GM19395 (cell line): ENCODE data around the gene SPTAN1.
"Not testable (repeated sequence)": the region's sequence is repeated elsewhere in the genome, so short reads cannot be mapped to it uniquely, and the experiment has no call there.

Experiments used
- ATAC-seq: cut with Tn5 transposase; IDR thresholded peaks from one replicate; pipeline ENCODE4 v1.9.1; 2021; ENCODE audit warnings: mild to moderate bottlenecking, moderate library complexity; ENCODE audit not compliant: unreplicated experiment

Gene SPTAN1

DNA sequence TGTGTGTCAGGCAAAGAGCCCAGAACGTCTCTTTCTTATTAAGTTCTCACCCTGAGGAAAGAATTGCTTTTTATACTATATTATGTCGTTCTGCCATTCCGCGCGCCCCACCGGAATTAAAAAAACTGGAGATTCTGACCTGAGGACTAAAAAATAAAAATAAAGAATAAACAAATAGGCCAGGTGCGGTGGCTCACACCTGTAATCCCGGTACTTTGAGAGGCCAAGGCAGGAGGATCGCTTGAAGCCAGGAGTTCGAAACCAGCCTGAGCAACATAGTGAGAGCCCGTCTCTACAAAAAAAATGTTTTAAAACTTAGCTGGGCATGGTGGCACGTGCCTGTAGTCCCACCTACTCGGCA, 104.9 kb downstream of the SPTAN1 start:
- no peak for ATAC-seq

DNA sequence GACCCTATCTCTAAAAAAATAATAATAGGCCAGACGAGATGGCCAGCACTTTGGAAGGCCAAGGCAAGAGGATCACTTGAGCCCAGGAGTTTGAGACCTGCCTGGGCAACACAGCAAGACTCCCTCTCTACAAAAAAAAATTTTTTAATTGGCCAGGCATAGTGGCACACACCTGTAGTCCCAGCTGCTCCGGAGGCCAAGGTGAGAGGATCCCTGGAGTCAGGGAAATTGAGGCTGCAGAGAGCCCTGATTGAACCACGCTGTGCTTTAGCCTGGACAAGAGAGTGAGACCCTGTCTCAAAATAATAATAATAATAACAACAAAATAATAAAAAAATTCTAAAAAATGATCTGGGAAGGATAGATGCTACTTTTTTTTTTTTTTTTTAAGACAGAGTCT, 105.4 kb downstream of the SPTAN1 start:
- ATAC-seq = no peak

DNA sequence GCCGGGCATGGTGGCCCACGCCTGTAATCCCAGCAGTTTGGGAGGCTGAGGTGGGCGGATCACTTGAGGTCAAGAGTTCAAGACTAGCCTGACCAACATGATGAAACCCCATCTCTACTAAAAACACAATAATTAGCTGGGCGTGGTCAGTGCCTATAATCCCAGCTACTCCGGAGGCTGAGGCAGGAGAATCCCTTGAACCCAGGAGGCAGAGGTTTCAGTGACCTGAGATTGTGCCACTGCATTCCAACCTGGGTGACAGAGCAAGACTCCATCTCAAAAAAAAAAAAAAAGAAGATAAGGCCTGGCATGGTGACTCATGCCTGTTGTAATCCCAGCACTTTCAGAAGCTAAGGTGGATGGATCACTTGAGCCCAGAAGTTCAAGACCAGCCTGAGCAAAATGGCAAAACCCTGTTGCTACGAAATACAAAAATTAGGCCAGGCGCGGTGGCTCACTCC, 114.1 kb downstream of the SPTAN1 start:
- not testable (repeated sequence) for ATAC-seq

DNA sequence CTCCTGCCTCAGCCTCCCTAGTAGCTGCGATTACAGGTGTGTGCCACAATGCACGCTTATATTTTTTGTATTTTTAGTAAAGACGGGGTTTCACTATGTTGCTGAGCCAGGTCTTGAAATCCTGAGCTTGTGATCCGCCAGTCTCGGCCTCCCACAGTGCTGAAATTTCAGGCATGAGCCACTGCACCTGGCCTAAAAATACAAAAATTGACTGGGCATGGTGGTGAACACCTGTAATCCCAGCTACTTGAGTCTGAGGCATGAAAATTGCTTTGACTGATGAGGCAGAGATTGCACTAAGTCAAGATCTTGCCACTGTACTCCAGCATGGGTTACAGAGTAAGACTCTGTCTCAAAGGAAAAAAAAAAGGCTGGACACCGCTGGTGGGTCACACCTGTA, 117.4 kb downstream of the SPTAN1 start:
- no peak for ATAC-seq

DNA sequence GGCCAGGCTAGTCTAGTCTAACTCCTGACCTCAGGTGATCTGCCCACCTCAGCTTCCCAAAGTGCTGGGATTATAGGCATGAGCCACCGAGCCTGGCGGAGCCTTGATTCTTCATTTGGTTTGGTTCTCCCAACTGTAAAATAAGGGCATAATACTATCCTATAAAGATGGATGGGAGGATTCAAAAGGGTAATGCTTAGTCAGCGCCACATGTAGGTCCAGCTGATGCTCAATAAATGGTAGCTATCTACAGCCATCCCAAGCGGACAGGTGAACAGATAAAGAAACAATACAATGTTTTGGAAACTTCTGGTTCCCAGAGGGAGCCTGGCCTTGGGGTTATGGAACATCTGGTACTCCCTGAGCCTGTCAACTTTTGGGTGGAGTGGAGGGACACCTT, 123.0 kb downstream of the SPTAN1 start:
- no peak for ATAC-seq

DNA sequence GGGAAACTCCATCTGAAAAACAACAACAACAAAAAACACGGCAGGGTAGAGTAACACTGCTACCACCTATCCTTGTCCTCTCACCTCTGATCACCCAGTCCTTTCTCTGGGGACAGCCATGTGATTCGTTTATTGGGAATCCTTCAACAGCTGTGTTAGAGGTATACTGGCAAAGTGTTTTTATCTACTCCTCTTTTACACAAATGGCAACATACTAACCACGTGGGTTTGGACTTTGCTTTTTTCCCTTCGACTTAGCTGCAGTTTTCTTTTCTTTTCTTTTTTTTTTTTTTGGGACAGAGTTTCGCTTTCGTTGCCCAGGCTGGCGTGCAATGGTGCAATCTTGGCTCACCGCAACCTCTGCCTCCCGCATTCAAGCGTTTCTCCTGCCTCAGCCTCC, 125.4 kb downstream of the SPTAN1 start:
- ATAC-seq = no peak
